Measurements from ENCODE around the gene CSRNP3.

DNA sequence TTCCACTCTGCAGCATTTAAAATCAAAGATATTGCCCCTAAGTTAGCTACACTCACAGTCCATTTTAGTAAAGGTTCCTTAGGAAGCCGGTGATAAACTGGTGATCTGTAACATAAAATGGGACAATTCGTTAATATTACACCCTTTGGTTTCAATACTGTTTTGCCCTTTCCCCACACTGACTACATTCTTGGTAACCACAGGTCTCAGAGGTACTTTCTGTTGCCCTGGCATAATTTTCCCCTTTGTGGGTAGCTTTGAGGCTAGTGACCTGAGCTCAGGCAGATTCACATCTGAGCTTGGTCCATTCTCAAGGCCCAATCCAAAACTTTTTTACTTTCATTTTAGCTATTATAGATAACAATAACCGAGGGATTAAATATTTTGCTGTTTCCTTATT is 32.9 kb upstream of the CSRNP3 start:
- TF ChIP-seq, protein P1, sequence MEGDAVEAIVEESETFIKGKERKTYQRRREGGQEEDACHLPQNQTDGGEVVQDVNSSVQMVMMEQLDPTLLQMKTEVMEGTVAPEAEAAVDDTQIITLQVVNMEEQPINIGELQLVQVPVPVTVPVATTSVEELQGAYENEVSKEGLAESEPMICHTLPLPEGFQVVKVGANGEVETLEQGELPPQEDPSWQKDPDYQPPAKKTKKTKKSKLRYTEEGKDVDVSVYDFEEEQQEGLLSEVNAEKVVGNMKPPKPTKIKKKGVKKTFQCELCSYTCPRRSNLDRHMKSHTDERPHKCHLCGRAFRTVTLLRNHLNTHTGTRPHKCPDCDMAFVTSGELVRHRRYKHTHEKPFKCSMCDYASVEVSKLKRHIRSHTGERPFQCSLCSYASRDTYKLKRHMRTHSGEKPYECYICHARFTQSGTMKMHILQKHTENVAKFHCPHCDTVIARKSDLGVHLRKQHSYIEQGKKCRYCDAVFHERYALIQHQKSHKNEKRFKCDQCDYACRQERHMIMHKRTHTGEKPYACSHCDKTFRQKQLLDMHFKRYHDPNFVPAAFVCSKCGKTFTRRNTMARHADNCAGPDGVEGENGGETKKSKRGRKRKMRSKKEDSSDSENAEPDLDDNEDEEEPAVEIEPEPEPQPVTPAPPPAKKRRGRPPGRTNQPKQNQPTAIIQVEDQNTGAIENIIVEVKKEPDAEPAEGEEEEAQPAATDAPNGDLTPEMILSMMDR (IDR thresholded peaks at IDR 0.05), result no peak
- TF ChIP-seq POLR2A (IDR thresholded peaks at IDR 0.05), result no peak
